NCI-H187 (cell line): ENCODE measurements around the gene XRCC1.
"Not testable (repeated sequence)": the region's sequence is repeated elsewhere in the genome, so short reads cannot be mapped to it uniquely, and the experiment has no call there.

Source experiments
- DNase-seq, 2 experiments: peaks; one replicate each; lab custom pipeline; 2025; lab: John Stamatoyannopoulos, UW

Gene XRCC1

GRCh38 chr19:43545981-43546380 is 29.3 kb downstream of the XRCC1 start:
- DNase-seq, result no peak

- no peak for DNase-seq
Measured at GRCh38 chr19:43545276-43545675, 30.1 kb downstream of the XRCC1 start.

- no peak for DNase-seq
Measured at GRCh38 chr19:43544077-43544476, 31.2 kb downstream of the XRCC1 start.

- DNase-seq, result no peak
Measured at GRCh38 chr19:43541920-43542650, 33.2 kb downstream of the XRCC1 start.

- DNase-seq, result no peak
Measured at GRCh38 chr19:43540381-43540780, 34.9 kb downstream of the XRCC1 start.

GRCh38 chr19:43538922-43539321 is 36.4 kb downstream of the XRCC1 start:
- DNase-seq, result no peak

GRCh38 chr19:43534816-43535761 is 40.2 kb downstream of the XRCC1 start:
- no peak for DNase-seq

- no peak for DNase-seq
Measured at GRCh38 chr19:43534305-43534815, 41.0 kb downstream of the XRCC1 start.

- DNase-seq, result peak; percentile 84 to 99
Measured at GRCh38 chr19:43533546-43534304, 41.6 kb downstream of the XRCC1 start.

- DNase-seq, result peak; percentile 83 to 90
Measured at GRCh38 chr19:43532962-43533545, 42.3 kb downstream of the XRCC1 start, which contains the start of gene ZNF575. TSS of gene ZNF575 (plus strand) at chr19:43533188. CDS start at chr19:43534423, 1,235 bp downstream.

GRCh38 chr19:43532571-43532961 is 42.8 kb downstream of the XRCC1 start:
- no peak for DNase-seq

- peak; percentile 55 to 74 for DNase-seq
Measured at GRCh38 chr19:43527860-43528622, 47.3 kb downstream of the XRCC1 start.

- DNase-seq, result no peak
Measured at GRCh38 chr19:43526884-43527859, 48.2 kb downstream of the XRCC1 start, which contains the start of gene ETHE1. TSS of gene ETHE1 (minus strand) at chr19:43527201. CDS start at chr19:43527177, 24 bp downstream.

GRCh38 chr19:43525836-43526771 is 49.2 kb downstream of the XRCC1 start:
- no peak for DNase-seq

- DNase-seq, result no peak
Measured at GRCh38 chr19:43524922-43525835, 50.1 kb downstream of the XRCC1 start.

GRCh38 chr19:43523696-43524095 is 51.6 kb downstream of the XRCC1 start:
- DNase-seq, result not testable (repeated sequence)

- DNase-seq, result no peak
Measured at GRCh38 chr19:43522929-43523328, 52.4 kb downstream of the XRCC1 start.
